Measurements from ENCODE around the gene KCNK3.
"Not testable (repeated sequence)": the region's sequence is repeated elsewhere in the genome, so short reads cannot be mapped to it uniquely, and the experiment has no call there.

The KCNK3 gene

DNA sequence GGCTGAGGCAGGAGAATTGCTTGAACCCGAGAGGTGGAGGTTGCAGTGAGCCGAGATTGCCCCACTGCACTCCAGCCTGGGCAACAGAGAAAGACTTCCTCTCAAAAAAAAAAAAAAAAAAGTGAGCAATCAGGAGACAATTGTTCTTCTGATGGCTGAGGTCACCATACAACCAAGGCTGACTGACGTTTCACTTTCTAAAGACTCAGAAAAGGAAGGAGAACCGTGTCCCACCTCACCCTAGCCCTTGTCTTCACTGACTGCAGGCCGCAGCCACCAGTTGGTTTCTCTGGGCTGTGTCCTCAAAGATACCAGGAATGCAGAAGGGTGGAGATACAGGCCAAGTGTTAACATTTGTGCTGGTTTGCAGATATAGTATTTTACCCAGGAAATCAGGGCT, 63.8 kb downstream of the KCNK3 start:
- no peak for DNase-seq (ENCODE audit: low spot score)

DNA sequence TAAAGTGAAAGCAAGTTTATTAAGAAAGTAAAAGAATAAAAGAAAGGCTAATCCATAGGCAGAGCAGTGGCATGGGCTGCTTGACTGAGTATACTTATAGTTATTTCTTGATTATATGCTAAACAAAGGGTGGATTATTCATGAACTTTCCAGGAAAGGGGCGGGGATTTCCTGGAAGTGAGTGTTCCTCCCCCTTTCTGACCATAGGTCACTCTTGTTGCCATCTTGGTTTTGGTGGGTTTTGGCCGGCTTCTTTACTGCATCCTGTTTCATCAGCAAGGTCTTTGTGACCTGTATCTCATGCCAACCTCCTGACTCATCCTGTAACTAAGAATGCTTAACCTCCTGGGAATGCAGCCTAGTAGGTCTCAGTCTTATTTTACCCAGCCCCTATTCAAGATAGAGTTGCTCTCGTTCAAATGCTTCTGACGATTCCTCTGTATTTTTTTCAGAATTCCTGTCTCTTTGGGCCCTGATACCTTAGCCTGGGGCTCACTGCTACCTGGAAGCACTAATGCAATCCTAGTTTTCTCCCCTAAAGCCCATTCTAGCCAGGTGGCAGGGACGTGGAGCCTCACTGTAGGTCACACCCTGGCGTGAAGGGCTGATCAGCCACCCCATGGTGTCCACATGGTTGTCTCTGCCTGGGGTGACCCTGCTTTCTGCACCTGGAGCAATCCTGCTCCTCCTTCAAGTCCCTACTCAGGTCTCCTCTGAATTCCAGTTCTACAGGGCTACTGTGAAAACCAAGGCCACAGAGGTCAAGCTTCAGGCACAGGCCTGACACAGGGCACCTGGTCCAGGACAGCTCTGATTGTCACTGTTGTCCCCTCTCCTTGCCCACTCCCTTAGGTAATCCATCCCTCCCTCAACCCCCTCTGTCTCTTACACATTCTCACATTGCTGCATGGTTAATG, 65.6 kb downstream of the KCNK3 start:
- DNase-seq (ENCODE audit: low spot score), result peak; percentile 97

DNA sequence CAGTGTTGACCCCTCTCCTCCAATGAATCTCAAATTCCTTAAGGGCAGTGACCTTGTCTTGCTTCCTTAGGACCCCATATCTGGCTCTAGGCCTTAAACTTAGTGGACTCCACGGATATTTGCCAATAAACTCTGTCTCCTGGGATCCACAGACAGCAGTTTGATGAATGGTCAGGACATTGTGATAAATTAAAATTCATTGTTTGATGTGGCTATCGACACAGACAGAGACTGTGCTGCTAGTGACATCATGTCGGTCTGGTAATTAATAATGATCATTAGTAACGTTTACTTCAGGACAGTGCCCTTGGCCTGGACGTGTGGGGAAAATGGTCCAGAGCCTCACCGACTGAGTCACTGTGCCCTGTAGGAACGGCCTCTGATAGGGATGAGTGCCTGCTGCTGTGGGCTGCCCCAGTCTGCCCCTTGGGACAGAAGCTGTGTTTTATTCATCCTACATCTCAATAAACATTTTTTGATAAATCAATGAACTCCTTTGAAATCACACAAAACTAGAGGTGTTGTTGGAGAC, 66.3 kb downstream of the KCNK3 start:
- peak; percentile 12 for DNase-seq (ENCODE audit: low spot score)

DNA sequence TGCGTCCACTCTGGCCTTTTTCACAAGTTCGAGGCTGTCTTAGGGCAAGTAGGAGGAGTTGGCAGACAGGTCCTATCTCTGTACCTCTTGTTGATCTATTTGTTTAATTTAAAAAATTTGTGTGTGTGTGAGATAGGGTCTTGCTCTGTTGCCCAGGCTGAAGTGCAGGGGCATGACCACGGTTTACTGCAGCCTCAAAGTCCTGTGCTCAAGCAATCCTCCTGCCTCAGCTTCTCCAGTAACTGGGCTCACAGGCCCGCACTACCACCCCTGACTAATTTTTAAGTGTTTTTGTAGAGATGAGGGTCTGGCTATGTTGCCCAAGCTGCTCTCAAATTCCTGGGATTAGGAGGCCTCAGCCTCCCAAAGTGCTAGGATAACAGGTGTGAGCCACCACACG, 67.3 kb downstream of the KCNK3 start:
- no peak for DNase-seq (ENCODE audit: low spot score)

GRCh38 chr2:26760991-26761390, 68.5 kb downstream of the KCNK3 start:
- not testable (repeated sequence) for DNase-seq (ENCODE audit: low spot score)

- no peak for DNase-seq (ENCODE audit: low spot score)
Observed at GRCh38 chr2:26763019-26763418, 70.5 kb downstream of the KCNK3 start.

GRCh38 chr2:26764078-26764887, 71.8 kb downstream of the KCNK3 start, which contains the start of gene SLC35F6:
TSS of gene SLC35F6 (plus strand) at chr2:26764284. CDS start at chr2:26764350, 66 bp downstream.
- DNase-seq (ENCODE audit: low spot score), result peak; percentile 72

- DNase-seq (ENCODE audit: low spot score), result no peak
Observed at GRCh38 chr2:26764906-26765305, 72.4 kb downstream of the KCNK3 start.

GRCh38 chr2:26765475-26766200, 73.1 kb downstream of the KCNK3 start:
- DNase-seq (ENCODE audit: low spot score), result no peak

GRCh38 chr2:26767129-26767528, 74.6 kb downstream of the KCNK3 start:
- no peak for DNase-seq (ENCODE audit: low spot score)

DNA sequence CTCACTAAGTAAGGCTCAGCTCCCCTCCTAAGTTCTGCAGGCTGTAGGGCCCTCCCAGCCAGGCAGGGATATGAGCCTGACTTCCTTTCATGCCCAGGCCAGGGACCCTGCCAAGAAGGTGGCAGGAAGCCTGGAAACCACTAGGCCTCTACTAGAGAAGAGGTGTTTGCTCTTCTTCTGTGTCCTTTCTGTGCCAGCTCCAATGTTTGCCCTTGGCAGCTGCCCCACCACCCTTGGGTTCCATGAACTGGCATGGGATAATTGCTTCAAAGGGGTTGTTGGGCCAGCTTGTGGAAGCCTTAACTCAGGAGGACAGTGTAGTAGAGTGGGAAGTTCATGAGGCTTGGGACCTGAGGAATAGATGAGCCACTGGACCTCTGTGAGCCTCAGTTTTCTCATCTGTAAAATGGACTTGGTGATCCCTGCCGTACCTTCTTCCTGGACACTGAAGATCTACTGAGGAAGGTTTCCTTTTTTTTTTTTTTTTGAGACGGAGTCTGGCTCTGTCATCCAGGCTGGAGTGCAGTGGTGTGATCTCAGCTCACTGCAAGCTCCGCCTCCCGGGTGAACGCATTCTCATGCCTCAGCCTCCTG, 75.5 kb downstream of the KCNK3 start:
- no peak for DNase-seq (ENCODE audit: low spot score)

- no peak for DNase-seq (ENCODE audit: low spot score)
Observed at GRCh38 chr2:26768759-26769088, 76.2 kb downstream of the KCNK3 start.

DNA sequence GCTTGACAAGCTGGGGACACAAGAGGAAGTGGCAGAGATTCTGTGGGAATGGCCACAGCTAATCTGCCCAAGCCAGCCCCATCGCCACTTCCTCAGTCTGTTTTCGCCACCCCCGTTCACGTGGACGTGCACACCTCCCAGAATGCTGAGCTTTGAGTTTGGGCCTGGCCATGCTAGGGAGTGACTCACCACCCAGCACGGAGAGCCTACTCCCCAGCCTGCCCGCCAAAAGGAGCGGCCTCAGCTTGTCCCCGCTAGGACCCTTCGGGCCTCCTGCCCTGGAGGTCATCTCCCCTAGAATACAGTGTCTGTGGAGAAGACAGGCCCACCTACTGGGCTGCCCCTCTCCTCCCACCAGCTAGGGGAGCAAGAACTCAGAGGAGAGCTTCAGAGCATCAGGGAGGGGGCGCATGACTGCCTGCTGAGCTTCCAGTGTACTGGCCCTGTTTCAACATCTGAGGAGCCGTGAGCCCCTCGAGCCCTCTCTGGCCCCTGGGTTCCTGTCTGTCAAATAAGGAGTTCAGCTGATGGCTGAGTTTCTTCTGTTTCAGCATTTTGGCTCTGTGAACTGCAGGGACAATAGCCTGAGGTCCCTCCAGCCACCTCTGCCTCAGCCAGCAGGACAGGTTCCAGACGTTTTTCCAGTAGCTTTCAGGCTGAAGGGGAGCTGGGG, 76.7 kb downstream of the KCNK3 start:
- DNase-seq (ENCODE audit: low spot score), result no peak

- peak; percentile 23 for DNase-seq (ENCODE audit: low spot score)
Observed at GRCh38 chr2:26770986-26771586, 78.6 kb downstream of the KCNK3 start.

GRCh38 chr2:26772064-26773001, 79.8 kb downstream of the KCNK3 start:
- no peak for DNase-seq (ENCODE audit: low spot score)

DNA sequence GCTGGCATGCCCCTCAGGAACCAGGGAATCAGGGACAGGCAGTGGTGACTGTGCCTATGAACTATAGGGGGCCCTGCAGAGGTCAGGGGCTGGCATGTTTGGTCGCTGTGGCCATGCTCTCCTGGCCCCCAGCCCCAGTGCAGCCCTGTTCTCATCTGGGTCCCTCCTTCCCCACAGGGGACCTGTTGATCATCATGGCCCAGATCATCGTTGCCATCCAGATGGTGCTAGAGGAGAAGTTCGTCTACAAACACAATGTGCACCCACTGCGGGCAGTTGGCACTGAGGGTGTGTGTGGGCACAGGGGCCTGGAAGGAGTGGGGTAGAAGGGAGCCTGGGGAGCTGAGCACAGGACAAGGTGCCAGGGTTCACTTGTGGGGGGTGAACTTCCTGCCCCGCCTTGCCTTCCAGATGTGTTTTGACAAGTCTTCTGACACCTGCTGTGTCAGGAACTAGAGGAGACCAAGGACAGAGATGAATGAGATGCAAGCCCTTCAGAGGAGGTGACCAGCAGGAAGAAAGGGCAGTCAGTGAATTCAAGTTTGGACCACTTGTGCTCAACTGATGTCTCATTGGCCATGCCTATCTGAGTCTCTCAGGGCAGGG, 83.8 kb downstream of the KCNK3 start:
- DNase-seq (ENCODE audit: low spot score), result no peak

GRCh38 chr2:26778098-26778497, 85.6 kb downstream of the KCNK3 start:
- DNase-seq (ENCODE audit: low spot score), result no peak

- DNase-seq (ENCODE audit: low spot score), result no peak
Observed at GRCh38 chr2:26778507-26778906, 86.0 kb downstream of the KCNK3 start.

- no peak for DNase-seq (ENCODE audit: low spot score)
Observed at GRCh38 chr2:26780203-26780760, 87.8 kb downstream of the KCNK3 start.
